HG02973 (cell line): Measurements from ENCODE around the gene FOXP1.

Experiments used
- ATAC-seq: cut with Tn5 transposase; IDR thresholded peaks from one replicate; pipeline ENCODE4 v1.9.1; 2021; ENCODE audit warnings: moderate library complexity; ENCODE audit not compliant: unreplicated experiment

FOXP1 gene

GRCh38 chr3:71166339-71167240 is 416.9 kb downstream of the FOXP1 start:
- ATAC-seq = no peak

- no peak for ATAC-seq
These were observed 418.6 kb downstream of the FOXP1 start for GRCh38 chr3:71164881-71165280.

GRCh38 chr3:71163198-71163918 is 420.2 kb downstream of the FOXP1 start:
- no peak for ATAC-seq

GRCh38 chr3:71162221-71162620 is 421.3 kb downstream of the FOXP1 start:
- ATAC-seq = no peak

- ATAC-seq = no peak
These were observed 422.6 kb downstream of the FOXP1 start for GRCh38 chr3:71160785-71161546.

GRCh38 chr3:71156062-71156665 is 427.4 kb downstream of the FOXP1 start:
- no peak for ATAC-seq

- ATAC-seq = no peak
These were observed 428.7 kb downstream of the FOXP1 start for GRCh38 chr3:71154846-71155245.

GRCh38 chr3:71153713-71154112 is 429.8 kb downstream of the FOXP1 start:
- ATAC-seq = no peak

- ATAC-seq = no peak
These were observed 430.6 kb downstream of the FOXP1 start for GRCh38 chr3:71152892-71153265.

GRCh38 chr3:71152039-71152891 is 431.3 kb downstream of the FOXP1 start:
- no peak for ATAC-seq

- ATAC-seq = no peak
These were observed 433.3 kb downstream of the FOXP1 start for GRCh38 chr3:71149959-71150954.

- no peak for ATAC-seq
These were observed 435.0 kb downstream of the FOXP1 start for GRCh38 chr3:71148455-71149060.

- no peak for ATAC-seq
These were observed 436.9 kb downstream of the FOXP1 start for GRCh38 chr3:71146673-71147072.

- no peak for ATAC-seq
These were observed 437.6 kb downstream of the FOXP1 start for GRCh38 chr3:71145954-71146353.

- no peak for ATAC-seq
These were observed 438.8 kb downstream of the FOXP1 start for GRCh38 chr3:71144525-71145253.

- ATAC-seq = no peak
These were observed 440.0 kb downstream of the FOXP1 start for GRCh38 chr3:71143493-71143892.

- ATAC-seq = no peak
These were observed 440.9 kb downstream of the FOXP1 start for GRCh38 chr3:71142441-71143161.
